DOHH2 (cell line): Measurements from ENCODE around the gene SLC6A3.

Source experiments
- H3F3A ChIP-seq: fragments of 200-600 bp; sonication (generic), shearing (Covaris generic); 2 replicates; pipeline ENCODE4 v1.6.0; 2016; ENCODE audit warnings: antibody characterized with exemption, mild to moderate bottlenecking; ENCODE audit not compliant: control insufficient read depth, insufficient read depth
- H3K27ac ChIP-seq: fragments of 200-600 bp; sonication (generic); 2 replicates; pipeline ENCODE4 v1.5.1; 2014; ENCODE audit warnings: low read depth, mild to moderate bottlenecking, low read length, moderate library complexity
- H3K27me3 ChIP-seq: fragments of 200-600 bp; sonication (generic); 2 replicates; pipeline ENCODE4 v1.6.1; 2014; ENCODE audit warnings: mild to moderate bottlenecking, low read length, mixed read lengths; ENCODE audit not compliant: control insufficient read depth
- H3K36me3 ChIP-seq: fragments of 200-600 bp; sonication (generic); 2 replicates; pipeline ENCODE4 v1.6.1; 2014; ENCODE audit warnings: mild to moderate bottlenecking, low read length, moderate library complexity, mixed read lengths; ENCODE audit not compliant: control insufficient read depth
- H3K4me1 ChIP-seq: fragments of 200-600 bp; sonication (generic); 2 replicates; pipeline ENCODE4 v1.6.1; 2014; ENCODE audit warnings: mild to moderate bottlenecking, low read length, mixed read lengths; ENCODE audit not compliant: control insufficient read depth
- H3K4me2 ChIP-seq: fragments of 200-600 bp; sonication (generic); 2 replicates; pipeline ENCODE4 v1.6.0; 2014; ENCODE audit warnings: mild to moderate bottlenecking, low read length, moderate library complexity
- H3K4me3 ChIP-seq: fragments of 200-600 bp; sonication (generic); 2 replicates; pipeline ENCODE4 v1.5.1; 2014; ENCODE audit warnings: mild to moderate bottlenecking, low read length, mixed read lengths
- H3K79me2 ChIP-seq: fragments of 200-600 bp; sonication (generic); 2 replicates; pipeline ENCODE4 v1.6.1; 2014; ENCODE audit warnings: mild to moderate bottlenecking, low read length, mixed read lengths; ENCODE audit not compliant: control insufficient read depth
- H3K9me2 ChIP-seq: fragments of 200-600 bp; sonication (generic); replicated peaks from 2 replicates; pipeline ENCODE4 v1.6.1; 2014; ENCODE audit warnings: mild to moderate bottlenecking, low read length, mixed read lengths; ENCODE audit not compliant: control insufficient read depth
- H3K9me3 ChIP-seq: fragments of 200-600 bp; sonication (generic); 2 replicates; pipeline ENCODE4 v1.6.1; 2014; ENCODE audit warnings: antibody characterized with exemption, low read length, mixed read lengths; ENCODE audit not compliant: control insufficient read depth, insufficient read depth
- H4K20me1 ChIP-seq: fragments of 200-600 bp; sonication (generic); 2 replicates; pipeline ENCODE4 v1.6.0; 2014; ENCODE audit warnings: low read depth, mild to moderate bottlenecking, antibody characterized with exemption, low read length, moderate library complexity; ENCODE audit not compliant: control insufficient read depth, insufficient read depth
- EZH2phosphoT487 ChIP-seq: fragments of 200-600 bp; sonication (generic); IDR thresholded peaks from 2 replicates; pipeline ENCODE4 v1.6.1; 2017; ENCODE audit warnings: borderline replicate concordance, mild to moderate bottlenecking, antibody characterized with exemption, low read length, moderate library complexity, mixed read lengths
- TF ChIP-seq, protein P1 (sequence below): fragments of 200-600 bp; sonication (generic); IDR thresholded peaks from one replicate; pipeline ENCODE4 v1.5.1; 2014; ENCODE audit warnings: antibody characterized with exemption, mild to moderate bottlenecking, low read depth, low read length; ENCODE audit not compliant: poor library complexity, severe bottlenecking

SLC6A3 gene

DNA sequence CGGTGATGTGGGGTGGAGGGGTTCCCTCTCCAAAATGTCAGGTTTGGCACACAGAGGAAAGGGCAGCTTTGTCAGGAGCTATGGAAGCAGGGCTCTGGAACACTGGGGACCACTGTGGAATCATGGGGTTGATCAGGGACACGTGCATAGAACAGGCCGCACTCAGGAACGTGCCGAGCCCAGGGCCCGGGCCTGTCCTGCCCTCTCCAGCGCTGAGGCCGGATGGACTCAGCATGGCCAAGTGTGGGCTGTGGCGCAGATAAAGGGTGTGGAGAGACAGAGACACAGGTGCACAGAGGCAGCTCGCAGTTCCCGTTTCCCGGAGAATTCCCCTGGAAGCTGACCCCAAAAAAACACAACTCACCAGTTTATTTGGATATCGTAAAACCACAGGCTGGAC lies 37.8 kb upstream of the SLC6A3 start:
- Histone ChIP-seq H3K27me3 (no peaks in the 10 kb centered on the region), H3K4me3 (no peak overlapping the region), H3K4me2 (no peak overlapping the region), H3K9me3 (no peaks in the 10 kb centered on the region), H4K20me1 (no peaks in the 10 kb centered on the region), H3K27ac (no peak overlapping the region), H3K36me3 (peaks cover 63% of the 10 kb centered on the region), H3K79me2 (peaks cover 4% of the 10 kb centered on the region), H3K4me1 (peaks cover 67% of the 10 kb centered on the region), H3K9me2 (no peaks in the 10 kb centered on the region), H3F3A (peaks cover under 1% of the 10 kb centered on the region; the same call in 1 of the 2 replicates)
- no peak for TF ChIP-seq EZH2phosphoT487
- TF ChIP-seq, protein P1, sequence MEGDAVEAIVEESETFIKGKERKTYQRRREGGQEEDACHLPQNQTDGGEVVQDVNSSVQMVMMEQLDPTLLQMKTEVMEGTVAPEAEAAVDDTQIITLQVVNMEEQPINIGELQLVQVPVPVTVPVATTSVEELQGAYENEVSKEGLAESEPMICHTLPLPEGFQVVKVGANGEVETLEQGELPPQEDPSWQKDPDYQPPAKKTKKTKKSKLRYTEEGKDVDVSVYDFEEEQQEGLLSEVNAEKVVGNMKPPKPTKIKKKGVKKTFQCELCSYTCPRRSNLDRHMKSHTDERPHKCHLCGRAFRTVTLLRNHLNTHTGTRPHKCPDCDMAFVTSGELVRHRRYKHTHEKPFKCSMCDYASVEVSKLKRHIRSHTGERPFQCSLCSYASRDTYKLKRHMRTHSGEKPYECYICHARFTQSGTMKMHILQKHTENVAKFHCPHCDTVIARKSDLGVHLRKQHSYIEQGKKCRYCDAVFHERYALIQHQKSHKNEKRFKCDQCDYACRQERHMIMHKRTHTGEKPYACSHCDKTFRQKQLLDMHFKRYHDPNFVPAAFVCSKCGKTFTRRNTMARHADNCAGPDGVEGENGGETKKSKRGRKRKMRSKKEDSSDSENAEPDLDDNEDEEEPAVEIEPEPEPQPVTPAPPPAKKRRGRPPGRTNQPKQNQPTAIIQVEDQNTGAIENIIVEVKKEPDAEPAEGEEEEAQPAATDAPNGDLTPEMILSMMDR = no peak

DNA sequence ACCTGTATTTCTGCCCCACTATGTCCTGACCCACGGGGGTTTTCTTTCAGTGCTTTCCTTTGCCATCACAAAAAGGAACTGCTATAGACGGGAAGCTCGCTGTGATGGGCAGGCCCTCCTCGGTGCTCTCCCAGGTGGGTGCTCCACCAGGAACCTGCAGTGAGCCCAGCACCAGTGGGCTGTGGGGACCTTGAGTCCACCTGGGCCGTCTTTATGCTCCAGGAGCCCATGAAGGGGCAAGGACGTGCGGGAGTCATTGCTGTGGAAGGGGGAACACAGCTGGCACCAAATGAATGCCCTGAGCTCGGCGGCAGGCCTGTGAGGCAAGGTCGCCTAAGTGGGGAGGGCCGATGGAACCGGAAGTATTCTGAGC lies 36.7 kb upstream of the SLC6A3 start:
- no peaks in the 10 kb centered on the region for H4K20me1 ChIP-seq
- peak overlapping the region; percentile 33; the same call in 1 of the 2 replicates for H3K4me2 ChIP-seq
- H3K36me3 ChIP-seq = peaks cover 61% of the 10 kb centered on the region
- no peaks in the 10 kb centered on the region for H3K9me2 ChIP-seq
- H3K79me2 ChIP-seq = peaks cover 4% of the 10 kb centered on the region
- no peak overlapping the region for H3K4me3 ChIP-seq
- peaks cover 64% of the 10 kb centered on the region for H3K4me1 ChIP-seq
- no peaks in the 10 kb centered on the region for H3K9me3 ChIP-seq
- TF ChIP-seq, protein P1 = no peak
- TF ChIP-seq EZH2phosphoT487 = no peak
- H3K27ac ChIP-seq = peak overlapping the region; percentile 37
- H3K27me3 ChIP-seq = no peaks in the 10 kb centered on the region
- no peaks in the 10 kb centered on the region for H3F3A ChIP-seq

- Histone ChIP-seq H4K20me1 (no peaks in the 10 kb centered on the region), H3K4me1 (peaks cover 58% of the 10 kb centered on the region), H3K27ac (peak overlapping the region; percentile 37), H3K79me2 (peaks cover 4% of the 10 kb centered on the region), H3F3A (no peaks in the 10 kb centered on the region), H3K9me2 (no peaks in the 10 kb centered on the region), H3K4me2 (peak overlapping the region; percentile 33), H3K27me3 (no peaks in the 10 kb centered on the region), H3K4me3 (no peak overlapping the region), H3K9me3 (no peaks in the 10 kb centered on the region), H3K36me3 (peaks cover 61% of the 10 kb centered on the region)
- TF ChIP-seq, protein P1 = no peak
- no peak for TF ChIP-seq EZH2phosphoT487
These were observed 36.2 kb upstream of the SLC6A3 start for GRCh38 chr5:1481266-1481958.
